ENCODE results near the gene ASB8. TPM values are rescaled to one million over a fixed set of nuclear protein-coding genes. Genes with fewer than 3 reads are reported as not detected.

Gene ASB8
- total and polyA plus RNA-seq, 12 donors: 24.9 to 103 (median 83.7) TPM

- DNase-seq (no peak), ATAC-seq (peak in 7 of 8 donors; percentile 12 to 51 (median 19))
- intact Hi-C loops (cut with DNase I): loop anchor here in 1 of 10 donors (10.0 kb wide), 1 partner anchor 441 kb away; no protein-coding TSS in a partner anchor
- WGBS, 2 donors: 2% methylated on average over 61 of the region's 61 CpGs
- Histone ChIP-seq H3K27ac (peak overlapping the region in 8 of 10 donors; percentile 29 to 54 (median 50)), H3K4me1 (peaks cover 0 to 27% (median 22%) of the 10 kb centered on the region in 9 donors), H3K36me3 (no peaks in the 10 kb centered on the region), H3K4me3 (peak overlapping the region; percentile 48 to 89 (median 70)), H3K9me3 (no peaks in the 10 kb centered on the region), H3K27me3 (peaks cover 0 to 68% (median 51%) of the 10 kb centered on the region in 7 donors)
- TF ChIP-seq CTCF (IDR thresholded peaks at IDR 0.05): peak in 1 of 9 donors; percentile 4
These were observed 26.7 kb upstream of the ASB8 start for GRCh38 chr12:48183876-48184548.

DNA sequence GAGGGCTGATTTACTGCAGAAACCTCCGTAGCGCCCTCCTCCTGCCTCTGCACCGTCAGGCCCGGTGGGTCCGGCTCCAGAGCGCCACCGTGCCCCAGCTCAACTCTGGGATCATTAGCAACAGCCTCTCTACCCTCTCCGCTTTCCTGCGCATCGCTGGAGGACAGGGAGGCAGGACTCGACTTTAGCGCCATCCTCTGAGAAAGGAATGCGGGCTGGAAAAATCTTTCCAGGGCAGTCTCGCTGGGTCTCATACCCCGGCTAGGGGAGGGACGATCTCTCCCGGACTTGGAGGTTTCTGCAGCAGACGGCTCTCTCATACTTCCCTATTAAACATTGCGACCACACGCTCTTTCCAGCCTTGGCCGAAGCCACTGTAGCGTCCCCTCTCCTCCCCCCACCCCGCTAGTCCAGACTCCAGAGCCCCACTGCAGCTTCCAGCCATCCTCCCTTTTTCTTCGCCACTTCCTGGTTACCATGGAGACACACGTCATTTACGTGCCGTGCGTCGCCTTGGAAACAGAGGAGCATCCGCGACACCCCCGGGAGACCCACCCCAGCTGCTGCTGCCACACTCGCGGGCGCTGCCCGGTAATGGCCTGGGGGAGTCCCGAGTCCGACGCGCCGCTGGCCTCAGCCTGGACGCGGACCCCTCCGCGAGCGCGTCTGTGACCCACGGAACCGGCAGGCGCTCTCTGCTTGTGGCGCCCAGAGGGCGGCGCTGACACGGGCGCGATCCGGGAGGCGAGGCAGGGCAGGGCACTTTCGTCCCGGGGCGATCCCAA is 26.0 kb upstream of the ASB8 start, which contains the start of gene CCDC184:
Gene CCDC184, plus strand, starts transcription at position 554 of the 785 bp plus-strand sequence. CDS start 479 bp downstream, outside the sequence.
- Histone ChIP-seq H3K4me1 (peaks cover 0 to 27% (median 22%) of the 10 kb centered on the region in 9 donors), H3K27ac (peak within 1 kb of the TSS in 9 of 10 donors; percentile 7 to 54 (median 50)), H3K36me3 (no peaks in the 10 kb centered on the region), H3K27me3 (peaks cover 0 to 75% (median 56%) of the 10 kb centered on the region in 7 donors), H3K9me3 (no peaks in the 10 kb centered on the region), H3K4me3 (peak within 1 kb of the TSS; percentile 48 to 89 (median 70))
- TF ChIP-seq CTCF (IDR thresholded peaks at IDR 0.05): peak in 5 of 9 donors; percentile 33 to 61 (median 50)
- intact Hi-C loops (cut with DNase I): loop anchor here in 1 of 10 donors (10.0 kb wide), 1 partner anchor 442 kb away; no protein-coding TSS in a partner anchor
- DNase-seq (peak; percentile 62 to 75), ATAC-seq (peak; percentile 78 to 89 (median 84))
- 0% methylated on average over 61 of the region's 61 CpGs for WGBS, 2 donors

DNA sequence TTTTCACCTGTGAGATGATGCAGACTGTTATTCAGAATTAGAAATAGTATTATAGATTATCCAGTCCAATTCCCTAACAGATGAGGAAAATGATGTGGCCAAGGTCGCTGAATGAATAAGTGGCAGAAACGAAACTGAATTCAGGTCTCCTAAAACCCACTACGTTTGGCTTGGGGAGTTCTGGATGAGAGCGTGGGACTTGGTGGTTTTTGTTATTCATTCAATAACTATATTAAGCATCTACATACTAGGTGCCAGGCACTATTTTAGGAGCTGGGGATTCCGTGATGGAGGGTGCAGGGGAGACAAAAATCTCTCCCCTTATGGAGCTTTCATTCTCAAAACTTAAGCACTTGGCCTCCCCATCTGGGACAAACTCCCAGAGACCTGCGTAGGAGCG is 25.3 kb upstream of the ASB8 start:
- Histone ChIP-seq H3K9me3 (no peaks in the 10 kb centered on the region), H3K4me1 (peaks cover 0 to 27% (median 22%) of the 10 kb centered on the region in 9 donors), H3K36me3 (no peaks in the 10 kb centered on the region), H3K27me3 (peaks cover 0 to 81% (median 63%) of the 10 kb centered on the region in 7 donors), H3K4me3 (peak overlapping the region; percentile 48 to 89 (median 70)), H3K27ac (peak overlapping the region in 9 of 10 donors; percentile 7 to 54 (median 48))
- ATAC-seq (peak in 1 of 8 donors; percentile 3), DNase-seq (no peak)
- 9 to 11% methylated on average over 7 of the region's 7 CpGs for WGBS, 2 donors
- intact Hi-C loops (cut with DNase I): loop anchor here in 1 of 10 donors (10.0 kb wide), 1 partner anchor 442 kb away; no protein-coding TSS in a partner anchor
- no peak for TF ChIP-seq CTCF (IDR thresholded peaks at IDR 0.05)

Data from heart right ventricle (tissue), 16 donors.